Thyroid gland (tissue), 4 donors: Measurements from ENCODE around the gene LMX1B. TPM values are rescaled to one million over a fixed set of nuclear protein-coding genes. Genes with fewer than 3 reads are reported as not detected.

Experiments
- DNase-seq, 2 donors: peaks; one replicate each; pipeline ENCODE4 v3.0.0-alpha.2; 2019
- H3K27ac ChIP-seq, 3 donors: fragments of 200-600 bp; sonication (generic); 1 replicate in 2 of 3; 2 replicates in 1 of 3; pipeline ENCODE4 v1.5.1; 2016 to 2019; ENCODE audit warnings: mild to moderate bottlenecking in 1 of 3, moderate library complexity in 1 of 3
- H3K27me3 ChIP-seq: fragments of 200-600 bp; sonication (generic); one replicate; pipeline ENCODE4 v1.5.1; 2019
- H3K36me3 ChIP-seq, 2 donors: fragments of 200-600 bp; sonication (generic); one replicate each; pipeline ENCODE4 v1.5.1; 2016 to 2019
- H3K4me1 ChIP-seq, 2 donors: fragments of 200-600 bp; sonication (generic); one replicate each; pipeline ENCODE4 v1.5.1; 2017 to 2019
- H3K4me3 ChIP-seq, 3 donors: fragments of 200-600 bp; sonication (generic); replicated peaks in 1 of 3; 1 replicate in 2 of 3; 2 replicates in 1 of 3; pipeline ENCODE4 v1.5.1; 2016; ENCODE audit warnings: mild to moderate bottlenecking in 1 of 3
- H3K9me3 ChIP-seq: fragments of 200-600 bp; sonication (generic); one replicate; pipeline ENCODE4 v1.5.1; 2017
- POLR2A ChIP-seq, 2 donors: fragments of 450-650 bp; IDR thresholded peaks; one replicate each; pipeline ENCODE4 v1.6.1; 2017; ENCODE audit warnings: antibody characterized with exemption in 2 of 2, mild to moderate bottlenecking in 2 of 2, moderate library complexity in 1 of 2
- WGBS, 2 donors: methylation state at CpG; one replicate each; pipeline ENCODE4 v1.1.5; 2017; 5-methylcytosine and 5-hydroxymethylcytosine counted together
- intact Hi-C: fragments of 100-400 bp; cut with DNase I; formaldehyde crosslinking; loops from one replicate; pipeline ENCODE4 v1.15.1; 2023
- total RNA-seq, 4 donors: library from RNA; depleted of rRNA; stranded (reverse); fragments of >200 nt; gene quantifications; one replicate each; pipeline ENCODE4 v1.2.3, GENCODE V29; 2016
- TF ChIP-seq, protein P1 (sequence below), 6 experiments: fragments of 200-600 bp in 3 of 6; fragments of 450-650 bp in 3 of 6; sonication (generic) in 3 of 6; IDR thresholded peaks; one replicate each; pipeline ENCODE4 v1.5.1; 2016 to 2019; ENCODE audit warnings: antibody characterized with exemption in 6 of 6, mild to moderate bottlenecking in 2 of 6, inconsistent platforms in 1 of 6, moderate library complexity in 1 of 6

Gene LMX1B
- total RNA-seq, 4 donors from 2014 or later: 0.68 to 5.5 (median 1.7) TPM

DNA sequence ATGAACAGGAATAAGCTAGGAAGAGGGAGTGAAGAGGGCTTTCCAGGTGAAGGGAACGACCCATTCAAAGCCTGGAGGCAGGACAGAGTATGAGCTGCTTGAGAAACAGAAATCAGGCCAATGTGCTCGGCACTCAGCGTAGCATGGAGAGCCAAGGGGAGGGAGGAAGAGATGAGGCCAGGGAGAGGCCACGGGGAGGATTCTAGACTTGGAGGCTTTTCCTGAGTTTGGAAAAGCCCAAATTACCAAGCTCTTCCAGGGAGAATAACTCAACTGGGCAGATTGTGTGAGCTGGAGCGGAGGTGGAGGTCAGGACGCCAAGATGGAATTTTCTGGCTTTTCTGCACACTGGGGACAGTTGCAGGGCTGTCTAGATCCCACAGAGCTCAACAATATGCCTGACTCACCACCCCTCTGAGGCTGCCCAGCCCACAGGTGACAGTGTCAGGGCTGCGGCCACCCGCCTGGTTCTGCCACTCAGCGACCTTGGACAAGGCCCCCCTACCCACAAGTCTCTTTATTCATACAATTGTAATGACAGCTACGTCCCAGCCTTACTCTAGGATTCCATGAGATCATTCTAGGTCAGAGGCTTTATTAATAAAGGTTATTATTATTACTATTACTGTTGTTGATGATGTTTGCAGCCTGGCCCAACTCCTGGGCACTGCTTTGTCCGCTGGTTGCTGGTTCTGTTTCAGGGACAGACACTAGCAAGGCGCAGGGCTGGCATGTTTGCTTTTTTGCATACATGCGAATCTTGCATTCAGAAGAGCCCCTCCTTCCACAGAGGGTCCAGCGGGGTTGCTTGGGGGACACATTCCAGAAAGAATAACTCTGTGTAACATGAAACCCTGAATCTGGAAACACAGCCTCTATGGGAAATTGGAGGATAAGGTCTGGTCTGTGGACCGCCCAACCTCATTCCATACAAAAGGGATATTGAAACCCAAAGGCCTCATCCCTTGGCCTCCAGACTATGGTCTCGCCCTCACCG is 9.4 kb upstream of the LMX1B start:
- intact Hi-C loops: no loop called here
- Histone ChIP-seq H3K27ac (no peak overlapping the region), H3K4me3 (no peak overlapping the region), H3K27me3 (no peaks in the 10 kb centered on the region), H3K9me3 (no peaks in the 10 kb centered on the region), H3K36me3 (no peaks in the 10 kb centered on the region), H3K4me1 (peaks cover 4 to 20% of the 10 kb centered on the region in 2 donors)
- DNase-seq: no peak
- TF ChIP-seq, protein P1, sequence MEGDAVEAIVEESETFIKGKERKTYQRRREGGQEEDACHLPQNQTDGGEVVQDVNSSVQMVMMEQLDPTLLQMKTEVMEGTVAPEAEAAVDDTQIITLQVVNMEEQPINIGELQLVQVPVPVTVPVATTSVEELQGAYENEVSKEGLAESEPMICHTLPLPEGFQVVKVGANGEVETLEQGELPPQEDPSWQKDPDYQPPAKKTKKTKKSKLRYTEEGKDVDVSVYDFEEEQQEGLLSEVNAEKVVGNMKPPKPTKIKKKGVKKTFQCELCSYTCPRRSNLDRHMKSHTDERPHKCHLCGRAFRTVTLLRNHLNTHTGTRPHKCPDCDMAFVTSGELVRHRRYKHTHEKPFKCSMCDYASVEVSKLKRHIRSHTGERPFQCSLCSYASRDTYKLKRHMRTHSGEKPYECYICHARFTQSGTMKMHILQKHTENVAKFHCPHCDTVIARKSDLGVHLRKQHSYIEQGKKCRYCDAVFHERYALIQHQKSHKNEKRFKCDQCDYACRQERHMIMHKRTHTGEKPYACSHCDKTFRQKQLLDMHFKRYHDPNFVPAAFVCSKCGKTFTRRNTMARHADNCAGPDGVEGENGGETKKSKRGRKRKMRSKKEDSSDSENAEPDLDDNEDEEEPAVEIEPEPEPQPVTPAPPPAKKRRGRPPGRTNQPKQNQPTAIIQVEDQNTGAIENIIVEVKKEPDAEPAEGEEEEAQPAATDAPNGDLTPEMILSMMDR (IDR thresholded peaks at IDR 0.05): no peak
- no peak for TF ChIP-seq POLR2A (IDR thresholded peaks at IDR 0.05)
- WGBS, 2 donors: 75 to 76% methylated on average over 16 to 17 of the region's 17 CpGs

DNA sequence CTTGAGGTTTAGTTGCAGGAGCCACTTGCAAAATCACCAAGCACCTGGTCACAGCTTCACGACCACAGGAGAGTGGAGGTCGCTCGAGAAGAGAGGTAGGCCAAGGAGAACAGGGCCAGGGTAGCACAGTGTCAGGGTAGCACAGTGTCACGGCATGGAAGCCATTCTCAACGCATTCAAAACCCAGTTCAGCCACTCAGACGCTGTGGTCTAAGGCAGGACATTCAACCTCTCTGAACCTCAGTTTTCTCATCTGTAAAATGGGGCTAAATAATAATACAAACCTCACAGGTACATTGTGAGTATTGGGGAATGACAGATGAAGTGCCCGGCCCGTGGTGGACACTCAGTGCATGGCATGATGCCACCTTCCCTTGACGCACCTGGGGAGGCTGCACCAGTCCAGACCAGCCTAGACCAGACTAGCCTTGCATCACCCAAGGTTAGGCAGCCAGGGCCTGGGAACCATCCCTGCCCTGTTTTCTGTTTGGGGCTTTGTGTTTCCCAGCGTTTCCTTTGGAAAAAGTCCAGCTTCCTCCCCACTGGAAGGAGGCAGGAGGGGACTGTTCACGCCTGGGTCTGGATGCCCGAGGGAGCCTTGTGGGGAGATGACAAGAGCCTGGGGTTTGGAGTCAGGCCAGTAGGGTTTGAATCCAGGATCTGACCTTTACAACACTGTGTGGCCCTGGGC is 7.8 kb upstream of the LMX1B start:
- H3K27me3 ChIP-seq: no peaks in the 10 kb centered on the region
- 68 to 74% methylated on average over 11 to 12 of the region's 12 CpGs for WGBS, 2 donors
- DNase-seq: no peak
- H3K36me3 ChIP-seq: no peaks in the 10 kb centered on the region
- H3K4me3 ChIP-seq: no peak overlapping the region
- TF ChIP-seq, protein P1 (IDR thresholded peaks at IDR 0.05): no peak
- no peak for TF ChIP-seq POLR2A (IDR thresholded peaks at IDR 0.05)
- peaks cover 4 to 31% of the 10 kb centered on the region in 2 donors for H3K4me1 ChIP-seq
- intact Hi-C loops: no loop called here
- H3K9me3 ChIP-seq: no peaks in the 10 kb centered on the region
- H3K27ac ChIP-seq: no peak overlapping the region

DNA sequence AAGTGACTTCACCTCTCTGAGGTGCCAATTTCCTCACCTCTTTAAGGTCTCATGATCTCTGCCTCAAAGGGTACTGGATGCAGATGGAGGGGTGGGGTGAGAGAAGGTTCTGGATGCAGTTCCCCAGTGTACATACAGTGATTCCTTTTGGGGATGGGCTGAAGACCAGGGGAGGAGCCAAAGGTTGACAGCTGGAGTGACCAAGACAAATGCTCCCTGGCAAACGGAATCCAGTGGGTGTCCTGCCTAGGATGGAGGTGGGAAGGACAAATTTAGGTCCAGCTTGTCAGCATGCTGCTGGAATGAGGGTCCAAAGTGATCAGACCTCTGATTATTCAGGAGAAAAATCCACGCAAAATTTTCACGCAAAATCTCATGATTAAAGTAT is 7.3 kb upstream of the LMX1B start:
- DNase-seq: no peak
- 63 to 72% methylated on average over 3 of the region's 3 CpGs for whole genome bisulfite sequencing, 2 donors
- no peaks in the 10 kb centered on the region for H3K27me3 ChIP-seq
- intact Hi-C loops: no loop called here
- H3K9me3 ChIP-seq: no peaks in the 10 kb centered on the region
- no peak overlapping the region for H3K27ac ChIP-seq
- H3K4me3 ChIP-seq: no peak overlapping the region
- no peak for TF ChIP-seq POLR2A (IDR thresholded peaks at IDR 0.05)
- TF ChIP-seq, protein P1 (IDR thresholded peaks at IDR 0.05): no peak
- peaks cover 9 to 37% of the 10 kb centered on the region in 2 donors for H3K4me1 ChIP-seq
- H3K36me3 ChIP-seq: no peaks in the 10 kb centered on the region

DNA sequence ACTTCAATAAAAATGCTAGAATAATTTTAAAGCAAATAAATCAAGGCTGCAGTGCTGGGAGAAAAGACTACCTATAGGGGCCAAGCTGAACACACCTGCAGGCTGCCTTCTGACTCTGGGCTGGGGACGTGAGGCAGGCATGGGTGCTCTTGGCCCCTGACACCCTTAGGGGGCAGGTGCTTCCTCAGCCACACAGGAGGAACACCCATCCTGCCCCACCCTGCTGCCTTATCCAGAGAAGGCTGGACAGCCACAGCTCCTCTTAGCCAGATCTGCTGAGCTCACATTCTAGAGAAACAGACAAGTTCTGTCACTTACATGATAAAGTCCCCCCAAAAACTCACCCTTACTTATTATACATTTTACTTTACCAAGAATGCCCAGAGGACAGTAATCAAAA is 6.6 kb upstream of the LMX1B start:
- intact Hi-C loops: no loop called here
- 41 to 68% methylated on average over 1 of the region's 1 CpG for WGBS, 2 donors
- H3K4me1 ChIP-seq: peaks cover 5 to 40% of the 10 kb centered on the region in 2 donors
- DNase-seq: no peak
- TF ChIP-seq, protein P1 (IDR thresholded peaks at IDR 0.05): no peak
- no peak for TF ChIP-seq POLR2A (IDR thresholded peaks at IDR 0.05)
- H3K36me3 ChIP-seq: no peaks in the 10 kb centered on the region
- H3K9me3 ChIP-seq: no peaks in the 10 kb centered on the region
- no peak overlapping the region for H3K27ac ChIP-seq
- H3K27me3 ChIP-seq: no peaks in the 10 kb centered on the region
- H3K4me3 ChIP-seq: no peak overlapping the region

DNA sequence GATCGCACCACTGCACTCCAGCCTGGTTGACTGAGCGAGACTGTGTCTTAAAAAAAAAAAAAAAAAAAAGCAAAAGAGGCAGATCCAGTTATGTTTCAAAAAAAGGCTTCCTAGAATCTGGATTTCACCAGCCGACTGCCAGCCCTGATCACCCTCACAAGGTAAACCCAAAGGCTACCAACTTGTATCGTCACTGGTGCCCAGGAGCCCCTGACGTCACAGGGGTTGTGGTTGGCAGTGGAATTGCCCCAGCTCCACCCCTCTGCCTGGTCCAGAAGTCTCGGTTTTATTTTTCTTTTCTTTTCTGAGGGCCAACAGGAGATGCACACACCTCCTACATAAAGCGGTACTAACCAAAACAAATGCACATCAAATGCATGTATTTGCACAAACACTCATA is 6.0 kb upstream of the LMX1B start:
- intact Hi-C loops: no loop called here
- TF ChIP-seq, protein P1 (IDR thresholded peaks at IDR 0.05): no peak
- TF ChIP-seq POLR2A (IDR thresholded peaks at IDR 0.05): no peak
- no peak for DNase-seq
- peaks cover 6 to 46% of the 10 kb centered on the region in 2 donors for H3K4me1 ChIP-seq
- H3K9me3 ChIP-seq: no peaks in the 10 kb centered on the region
- H3K36me3 ChIP-seq: no peaks in the 10 kb centered on the region
- no peak overlapping the region for H3K27ac ChIP-seq
- 30 to 56% methylated on average over 7 of the region's 7 CpGs for WGBS, 2 donors
- no peaks in the 10 kb centered on the region for H3K27me3 ChIP-seq
- H3K4me3 ChIP-seq: no peak overlapping the region
